IMR-90 (cell line): ENCODE results near the gene IL36A. TPM values are rescaled to one million over a fixed set of nuclear protein-coding genes. Genes with fewer than 3 reads are reported as not detected.

Experiments used
- ATAC-seq: fragments of 200-7000 bp; cut with Tn5 transposase; 2 replicates; pipeline ENCODE4 v1.9.1; 2020; ENCODE audit warnings: low read depth, mild to moderate bottlenecking, moderate library complexity
- BruUV-seq: library from RNA; stranded (reverse); fragments of 400-500 nt; replicated peaks from 2 replicates; lab custom pipeline; 2021; lab: Mats Ljungman, UMichigan
- CTCF ChIA-PET: fragments of 300-600 bp; formaldehyde crosslinking; extraction: SDS; loops from one replicate; lab custom pipeline; 2021; ENCODE audit warnings: antibody characterized with exemption; lab: Yijun Ruan, JAX
- POLR2A ChIA-PET: fragments of 300-600 bp; sonication (Branson Sonifier 250); formaldehyde crosslinking; loops from one replicate; lab custom pipeline; 2022; ENCODE audit warnings: antibody characterized with exemption; ENCODE audit not compliant: unreplicated experiment; lab: Charles Lee
- DNase-seq: peaks from one replicate; pipeline ENCODE4 v3.0.0; 2013
- H2AFZ ChIP-seq: replicated peaks from 2 replicates; pipeline ENCODE3; 2013; ENCODE audit warnings: low read length, mild to moderate bottlenecking; ENCODE audit not compliant: poor library complexity
- H2AK5ac ChIP-seq: 2 replicates; pipeline ENCODE4 v1.6.1; 2013; ENCODE audit warnings: low read depth, low read length, inconsistent platforms
- H2AK9ac ChIP-seq: replicated peaks from 2 replicates; pipeline ENCODE3; 2013; ENCODE audit warnings: mild to moderate bottlenecking, low read depth, low read length, moderate library complexity; ENCODE audit not compliant: poor library complexity
- H2BK120ac ChIP-seq: 2 replicates; pipeline ENCODE4 v1.6.1; 2013; ENCODE audit warnings: low read depth, low read length, inconsistent platforms
- H2BK15ac ChIP-seq: 3 replicates; pipeline ENCODE4 v1.6.1; 2013; ENCODE audit warnings: low read depth, low read length, inconsistent platforms
- H2BK20ac ChIP-seq: 2 replicates; pipeline ENCODE4 v1.6.1; 2013; ENCODE audit warnings: low read depth, mild to moderate bottlenecking, inconsistent platforms, low read length, moderate library complexity
- H2BK5ac ChIP-seq: 2 replicates; pipeline ENCODE4 v1.6.1; 2013; ENCODE audit warnings: mild to moderate bottlenecking, low read depth, low read length, inconsistent platforms; ENCODE audit not compliant: poor library complexity, severe bottlenecking
- H3K14ac ChIP-seq: replicated peaks from 2 replicates; pipeline ENCODE4 v1.6.1; 2013; ENCODE audit warnings: low read depth, low read length, inconsistent platforms
- H3K18ac ChIP-seq: 2 replicates; pipeline ENCODE4 v1.6.1; 2013; ENCODE audit warnings: low read depth, low read length, control low read depth
- H3K23ac ChIP-seq: 2 replicates; pipeline ENCODE4 v1.6.1; 2013; ENCODE audit warnings: low read depth, low read length, inconsistent platforms
- H3K27ac ChIP-seq: 2 replicates; pipeline ENCODE4 v1.5.1; 2013; ENCODE audit warnings: mild to moderate bottlenecking, control low read depth, low read length; ENCODE audit not compliant: insufficient read depth
- H3K27me3 ChIP-seq: 2 replicates; pipeline ENCODE4 v1.6.1; 2013; ENCODE audit warnings: low read length; ENCODE audit not compliant: control insufficient read depth, insufficient read depth
- H3K36me3 ChIP-seq: 2 replicates; pipeline ENCODE4 v1.6.1; 2013; ENCODE audit warnings: low read length, mixed read lengths; ENCODE audit not compliant: control insufficient read depth, insufficient read depth
- H3K4ac ChIP-seq: 2 replicates; pipeline ENCODE4 v1.6.1; 2013; ENCODE audit warnings: low read depth, low read length, inconsistent platforms
- H3K4me1 ChIP-seq: 2 replicates; pipeline ENCODE4 v1.6.1; 2013; ENCODE audit warnings: low read length, mixed read lengths; ENCODE audit not compliant: control insufficient read depth, insufficient read depth
- H3K4me2 ChIP-seq: 2 replicates; pipeline ENCODE4 v1.6.1; 2013; ENCODE audit warnings: low read depth, mild to moderate bottlenecking, control low read depth, low read length, moderate library complexity
- H3K4me3 ChIP-seq: 2 replicates; pipeline ENCODE4 v1.5.1; 2013; ENCODE audit warnings: low read depth, mild to moderate bottlenecking, control low read depth, low read length, moderate library complexity; ENCODE audit not compliant: insufficient read depth
- H3K56ac ChIP-seq: 2 replicates; pipeline ENCODE4 v1.6.1; 2013; ENCODE audit warnings: low read length, inconsistent platforms; ENCODE audit not compliant: insufficient read depth; ENCODE audit errors: extremely low read depth
- H3K79me1 ChIP-seq, 2 experiments: 2 replicates each; pipeline ENCODE4 v1.6.1; 2013; ENCODE audit warnings: low read length in 2 of 2, inconsistent platforms in 1 of 2, low read depth in 1 of 2
- H3K9ac ChIP-seq: 2 replicates; pipeline ENCODE4 v1.6.1; 2013; ENCODE audit warnings: low read depth, low read length, control low read depth
- H3K9me1 ChIP-seq: 2 replicates; pipeline ENCODE4 v1.6.1; 2013; ENCODE audit warnings: low read length, inconsistent platforms; ENCODE audit not compliant: insufficient read depth
- H3K9me3 ChIP-seq: 2 replicates; pipeline ENCODE4 v1.6.1; 2013; ENCODE audit warnings: low read length; ENCODE audit not compliant: control insufficient read depth, insufficient read depth
- H4K20me1 ChIP-seq: 2 replicates; pipeline ENCODE4 v1.6.1; 2013; ENCODE audit warnings: low read length, inconsistent platforms; ENCODE audit not compliant: insufficient read depth
- H4K5ac ChIP-seq: 2 replicates; pipeline ENCODE4 v1.6.1; 2013; ENCODE audit warnings: mild to moderate bottlenecking, low read depth, low read length, control low read depth
- H4K8ac ChIP-seq, 2 experiments: 2 replicates each; pipeline ENCODE4 v1.6.1; 2013; ENCODE audit warnings: low read depth in 2 of 2, low read length in 2 of 2, control low read depth in 1 of 2, inconsistent platforms in 1 of 2
- H4K91ac ChIP-seq: 2 replicates; pipeline ENCODE4 v1.6.1; 2013; ENCODE audit warnings: low read depth, low read length, inconsistent platforms; ENCODE audit not compliant: insufficient read depth
- BHLHE40 ChIP-seq: fragments of 150-350 bp; IDR thresholded peaks from 2 replicates; pipeline ENCODE4 v1.6.1; 2016; ENCODE audit warnings: mild to moderate bottlenecking, low read depth, low read length
- MXI1 ChIP-seq: IDR thresholded peaks from 2 replicates; pipeline ENCODE4 v1.6.1; 2012; ENCODE audit warnings: low read depth, mild to moderate bottlenecking, low read length, moderate library complexity, borderline replicate concordance
- WGBS, 2 experiments: methylation state at CpG; one replicate each; pipeline versions ENCODE4 v1.1.5 to v1.1.7; 2013; ENCODE audit warnings: missing lambda C conversion rate in 2 of 2; ENCODE audit not compliant: insufficient read length in 1 of 2; ENCODE audit errors: extremely low coverage in 2 of 2; 5-methylcytosine and 5-hydroxymethylcytosine counted together
- dilution Hi-C: fragments of 300-500 bp; cut with HindIII; formaldehyde crosslinking; loops from one replicate; pipeline ENCODE4 v1.14.3; 2018; ENCODE audit warnings: low sequenced_read_pairs; ENCODE audit not compliant: unreplicated experiment
- in situ Hi-C: fragments of 300-500 bp; cut with MboI; formaldehyde crosslinking; loops from 3 replicates; pipeline ENCODE4 v1.14.3; 2019; ENCODE audit warnings: low sequenced_read_pairs, inconsistent platforms, mixed read lengths
- intact Hi-C: fragments of 100-400 bp; cut with micrococcal nuclease; formaldehyde crosslinking; loops from 2 replicates; pipeline ENCODE4 v1.10.0; 2022
- polyA plus RNA-seq, 3 experiments: library from polyadenylated mRNA; depleted of rRNA; stranded (reverse); fragments of >200 nt; gene quantifications; 2 replicates each; pipeline ENCODE4 v1.2.3, GENCODE V29; 2012; ENCODE audit warnings: low replicate concordance in 1 of 3
- total RNA-seq: library from RNA; depleted of rRNA; stranded (reverse); fragments of >200 nt; gene quantifications from 2 replicates; pipeline ENCODE4 v1.2.3, GENCODE V29; 2012

Gene IL36A
- total and polyA plus RNA-seq, 2 of the 4 experiments (the other 2 are of a cell fraction): not detected

- no peak overlapping the region for H3K56ac ChIP-seq
- H3K4me2 ChIP-seq: no peak overlapping the region
- H3K27me3 ChIP-seq: peaks cover 3% of the 10 kb centered on the region
- ChIA-PET POLR2A (no interaction called here), CTCF (no interaction called here)
- no peak overlapping the region for H2AK5ac ChIP-seq
- H3K36me3 ChIP-seq: no peaks in the 10 kb centered on the region
- WGBS, 2 experiments: no CpG with 5 or more reads among the region's 1 CpG
- ATAC-seq (no peak), DNase-seq (no peak)
- no peak overlapping the region for H2BK15ac ChIP-seq
- H3K27ac ChIP-seq: no peak overlapping the region
- in situ Hi-C loops (no loop called here), dilution Hi-C loops (no loop called here), intact Hi-C loops (no loop called here)
- H3K14ac ChIP-seq: no peak overlapping the region
- no peak overlapping the region for H4K91ac ChIP-seq
- H3K18ac ChIP-seq: no peak overlapping the region
- H3K4me1 ChIP-seq: no peaks in the 10 kb centered on the region
- H3K9me3 ChIP-seq: no peaks in the 10 kb centered on the region
- no peaks in the 10 kb centered on the region for H3K9me1 ChIP-seq
- no peak for TF ChIP-seq MXI1
- no peak for TF ChIP-seq BHLHE40
- no peak overlapping the region for H4K5ac ChIP-seq
- H3K4ac ChIP-seq: no peak overlapping the region
- no peak overlapping the region for H3K9ac ChIP-seq
- no peak overlapping the region for H2AK9ac ChIP-seq
- BruUV-seq: no TSS peak
- no peak overlapping the region for H2BK5ac ChIP-seq
- H3K4me3 ChIP-seq: no peak overlapping the region
- H4K8ac ChIP-seq: no peak overlapping the region
- H4K20me1 ChIP-seq: no peaks in the 10 kb centered on the region
- no peak overlapping the region for H3K23ac ChIP-seq
- no peak overlapping the region for H2BK120ac ChIP-seq
- no peak overlapping the region for H2BK20ac ChIP-seq
- no peak overlapping the region for H2AFZ ChIP-seq
- H3K79me1 ChIP-seq: no peaks in the 10 kb centered on the region
These were observed 2.0 kb downstream of the IL36A start for GRCh38 chr2:113007250-113007649.
